ENCODE results near the gene HSPA13. TPM values are rescaled to one million over a fixed set of nuclear protein-coding genes. Genes with fewer than 3 reads are reported as not detected.

Gene HSPA13
- total RNA-seq, result 35.9 TPM

GRCh38 chr21:14382835-14383595 lies at the start of gene HSPA13:
Gene HSPA13 (minus strand): TSS chr21:14383146. CDS start chr21:14383119, 27 bp downstream.

Other genes starting within 250 kb of the HSPA13 start
- gene LIPI, start 172.2 kb downstream of the HSPA13 start, total RNA-seq, result not detected
- 2.7 TPM for gene RBM11, start 167.0 kb downstream of the HSPA13 start, total RNA-seq
- 6.2 TPM for gene SAMSN1, start 163.2 kb upstream of the HSPA13 start, total RNA-seq